Cardiac muscle cell (in vitro differentiated cells and primary cell): ENCODE results near the gene PCDHGC5. TPM values are rescaled to one million over a fixed set of nuclear protein-coding genes. Genes with fewer than 3 reads are reported as not detected.

Experiments used
- DNase-seq, 2 donors: peaks; one replicate each; pipeline versions ENCODE4 v3.0.0 to v3.0.0-alpha.2; 2010 to 2017; ENCODE audit warnings: low read depth in 1 of 2, low spot score in 1 of 2
- H3K27ac ChIP-seq: fragments of 200-600 bp; sonication (generic); 2 replicates; pipeline ENCODE4 v1.5.1; 2016
- H3K27me3 ChIP-seq: fragments of 200-600 bp; sonication (generic); 2 replicates; pipeline ENCODE4 v1.6.0; 2016; ENCODE audit warnings: control low read depth
- H3K36me3 ChIP-seq: fragments of 200-600 bp; sonication (generic); 2 replicates; pipeline ENCODE4 v1.5.1; 2016; ENCODE audit warnings: control low read depth
- H3K4me1 ChIP-seq: fragments of 200-600 bp; sonication (generic); 2 replicates; pipeline ENCODE4 v1.8.1; 2017; ENCODE audit warnings: low read depth, mild to moderate bottlenecking, mixed run types
- H3K4me3 ChIP-seq: fragments of 200-600 bp; sonication (generic); 2 replicates; pipeline ENCODE4 v1.5.1; 2016; ENCODE audit warnings: mild to moderate bottlenecking
- H3K9me3 ChIP-seq: fragments of 200-600 bp; sonication (generic); 2 replicates; pipeline ENCODE4 v1.5.1; 2017; ENCODE audit warnings: low read depth, mild to moderate bottlenecking, control low read depth
- polyA plus RNA-seq: library from polyadenylated mRNA; unstranded; fragments of >200 nt; fragmentation: Nextera tagmentation; extraction: Ambion mirVana; gene quantifications from 2 replicates; pipeline ENCODE4 v1.2.1, GENCODE V29; 2016
- total RNA-seq: library from RNA; depleted of rRNA; stranded (reverse); fragments of >200 nt; gene quantifications from 2 replicates; pipeline ENCODE4 v1.2.3, GENCODE V29; 2016
- TF ChIP-seq, protein P1 (sequence below): IDR thresholded peaks from 2 replicates; pipeline ENCODE4 v1.5.1; 2012; ENCODE audit warnings: low read depth, mild to moderate bottlenecking, low read length

Gene PCDHGC5
- total and polyA plus RNA-seq, 2 experiments from 2014 or later = 2.2 TPM; not detected in 1

DNA sequence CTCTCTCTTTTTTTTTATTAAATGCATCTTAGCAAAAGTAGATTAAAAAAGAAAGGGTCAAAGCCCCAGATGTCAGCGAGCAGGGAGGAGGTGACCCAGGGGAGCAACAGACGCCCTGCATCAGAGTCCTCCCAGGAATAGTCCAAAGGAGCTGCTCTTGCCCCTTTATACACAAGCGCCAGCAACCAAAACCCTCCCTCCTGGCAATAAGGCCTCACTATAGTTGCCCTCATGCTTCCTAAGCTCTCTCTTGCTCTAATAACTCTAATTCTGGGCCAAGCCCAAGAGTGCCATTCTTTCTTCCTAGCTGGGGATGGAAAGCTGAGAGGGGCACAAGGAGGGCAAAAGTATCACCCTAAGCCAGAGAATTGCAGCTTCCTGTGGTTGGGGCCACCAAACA lies 26.3 kb downstream of the PCDHGC5 start:
- Histone ChIP-seq H3K4me3 (no peak overlapping the region), H3K4me1 (peaks cover 3% of the 10 kb centered on the region), H3K27me3 (no peaks in the 10 kb centered on the region), H3K9me3 (no peaks in the 10 kb centered on the region), H3K27ac (peak overlapping the region; percentile 76), H3K36me3 (no peaks in the 10 kb centered on the region)
- DNase-seq = no peak
- TF ChIP-seq, protein P1, sequence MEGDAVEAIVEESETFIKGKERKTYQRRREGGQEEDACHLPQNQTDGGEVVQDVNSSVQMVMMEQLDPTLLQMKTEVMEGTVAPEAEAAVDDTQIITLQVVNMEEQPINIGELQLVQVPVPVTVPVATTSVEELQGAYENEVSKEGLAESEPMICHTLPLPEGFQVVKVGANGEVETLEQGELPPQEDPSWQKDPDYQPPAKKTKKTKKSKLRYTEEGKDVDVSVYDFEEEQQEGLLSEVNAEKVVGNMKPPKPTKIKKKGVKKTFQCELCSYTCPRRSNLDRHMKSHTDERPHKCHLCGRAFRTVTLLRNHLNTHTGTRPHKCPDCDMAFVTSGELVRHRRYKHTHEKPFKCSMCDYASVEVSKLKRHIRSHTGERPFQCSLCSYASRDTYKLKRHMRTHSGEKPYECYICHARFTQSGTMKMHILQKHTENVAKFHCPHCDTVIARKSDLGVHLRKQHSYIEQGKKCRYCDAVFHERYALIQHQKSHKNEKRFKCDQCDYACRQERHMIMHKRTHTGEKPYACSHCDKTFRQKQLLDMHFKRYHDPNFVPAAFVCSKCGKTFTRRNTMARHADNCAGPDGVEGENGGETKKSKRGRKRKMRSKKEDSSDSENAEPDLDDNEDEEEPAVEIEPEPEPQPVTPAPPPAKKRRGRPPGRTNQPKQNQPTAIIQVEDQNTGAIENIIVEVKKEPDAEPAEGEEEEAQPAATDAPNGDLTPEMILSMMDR = no peak

DNA sequence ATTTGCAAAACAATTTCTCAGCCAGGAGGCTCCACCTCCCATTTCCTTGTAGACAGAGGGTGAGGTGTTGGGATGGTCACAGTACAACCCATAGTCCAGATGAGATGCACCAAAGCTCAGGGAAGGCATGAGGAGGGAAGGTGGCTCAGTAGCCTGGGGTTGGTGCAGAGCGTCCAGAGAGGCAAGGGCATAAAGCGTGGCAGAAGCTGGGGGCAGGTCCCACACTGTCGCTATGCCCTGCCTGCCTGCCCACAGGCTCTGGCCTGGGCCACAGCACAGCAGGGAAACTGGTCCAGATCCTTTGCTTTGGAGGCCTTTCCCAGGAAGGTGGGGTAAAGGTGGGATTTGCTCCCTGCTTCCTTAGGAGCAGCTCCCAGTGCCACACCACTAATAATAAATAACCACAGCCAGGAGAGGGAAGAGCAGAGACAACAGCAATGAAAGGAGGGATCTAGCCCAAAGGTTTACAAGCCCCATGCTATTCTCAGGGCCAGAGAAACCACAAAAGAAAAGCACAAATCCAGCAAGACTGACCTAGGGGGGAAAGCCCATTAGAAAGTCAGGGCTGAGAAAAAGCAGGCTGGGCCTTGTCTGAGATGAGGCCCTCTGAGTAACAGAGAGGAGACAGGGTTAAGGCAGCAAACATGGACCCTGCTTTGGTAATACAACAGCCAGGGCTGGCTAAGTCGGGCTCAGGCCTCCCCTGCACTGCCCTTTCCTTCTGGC lies 27.2 kb downstream of the PCDHGC5 start:
- Histone ChIP-seq H3K27ac (no peak overlapping the region), H3K9me3 (no peaks in the 10 kb centered on the region), H3K4me1 (peaks cover 3% of the 10 kb centered on the region), H3K36me3 (no peaks in the 10 kb centered on the region), H3K4me3 (no peak overlapping the region), H3K27me3 (no peaks in the 10 kb centered on the region)
- no peak for DNase-seq
- TF ChIP-seq, protein P1 = no peak

DNA sequence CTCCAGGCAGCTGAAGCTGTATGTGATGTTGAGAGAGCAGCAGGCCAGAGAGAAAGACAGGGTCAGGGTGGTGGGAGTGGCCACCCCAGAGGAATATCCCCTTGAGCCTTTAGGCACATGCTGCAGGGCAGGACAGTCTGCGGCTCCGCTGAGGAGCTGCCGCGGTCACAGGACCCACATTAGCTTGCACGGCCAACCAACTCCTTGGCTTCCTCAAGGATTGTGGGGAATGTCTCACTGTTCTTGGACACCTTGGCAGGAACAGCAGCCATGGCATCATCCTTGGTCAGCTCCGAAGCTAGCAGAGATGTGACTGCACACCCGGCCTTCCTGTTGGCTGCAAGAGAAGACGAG lies 27.8 kb downstream of the PCDHGC5 start:
- peaks cover 3% of the 10 kb centered on the region for H3K4me1 ChIP-seq
- no peak overlapping the region for H3K4me3 ChIP-seq
- H3K27ac ChIP-seq = no peak overlapping the region
- TF ChIP-seq, protein P1 = no peak
- DNase-seq = no peak
- no peaks in the 10 kb centered on the region for H3K9me3 ChIP-seq
- H3K27me3 ChIP-seq = no peaks in the 10 kb centered on the region
- H3K36me3 ChIP-seq = no peaks in the 10 kb centered on the region

DNA sequence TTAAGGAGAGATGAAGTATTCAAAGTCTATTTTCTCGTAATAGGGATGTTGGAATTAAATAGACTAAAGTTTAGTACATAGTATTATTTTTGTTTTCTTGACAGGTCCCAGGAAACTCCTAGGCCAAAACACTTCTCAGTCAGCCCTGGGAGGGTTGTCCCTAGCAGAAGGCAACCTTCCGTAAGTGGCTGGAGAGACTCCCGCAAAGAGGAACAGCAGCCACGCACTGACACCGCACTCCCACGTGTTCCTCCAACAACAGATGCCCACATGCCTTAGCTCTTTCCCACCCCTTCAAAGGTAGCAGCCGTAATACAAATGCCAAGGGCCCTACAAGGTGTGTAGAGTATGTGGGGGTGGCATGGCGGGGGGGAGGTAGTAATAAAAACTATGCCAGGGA lies 28.4 kb downstream of the PCDHGC5 start:
- H3K4me3 ChIP-seq = no peak overlapping the region
- TF ChIP-seq, protein P1 = no peak
- H3K36me3 ChIP-seq = no peaks in the 10 kb centered on the region
- DNase-seq = no peak
- peaks cover 3% of the 10 kb centered on the region for H3K4me1 ChIP-seq
- no peaks in the 10 kb centered on the region for H3K9me3 ChIP-seq
- H3K27me3 ChIP-seq = no peaks in the 10 kb centered on the region
- no peak overlapping the region for H3K27ac ChIP-seq

DNA sequence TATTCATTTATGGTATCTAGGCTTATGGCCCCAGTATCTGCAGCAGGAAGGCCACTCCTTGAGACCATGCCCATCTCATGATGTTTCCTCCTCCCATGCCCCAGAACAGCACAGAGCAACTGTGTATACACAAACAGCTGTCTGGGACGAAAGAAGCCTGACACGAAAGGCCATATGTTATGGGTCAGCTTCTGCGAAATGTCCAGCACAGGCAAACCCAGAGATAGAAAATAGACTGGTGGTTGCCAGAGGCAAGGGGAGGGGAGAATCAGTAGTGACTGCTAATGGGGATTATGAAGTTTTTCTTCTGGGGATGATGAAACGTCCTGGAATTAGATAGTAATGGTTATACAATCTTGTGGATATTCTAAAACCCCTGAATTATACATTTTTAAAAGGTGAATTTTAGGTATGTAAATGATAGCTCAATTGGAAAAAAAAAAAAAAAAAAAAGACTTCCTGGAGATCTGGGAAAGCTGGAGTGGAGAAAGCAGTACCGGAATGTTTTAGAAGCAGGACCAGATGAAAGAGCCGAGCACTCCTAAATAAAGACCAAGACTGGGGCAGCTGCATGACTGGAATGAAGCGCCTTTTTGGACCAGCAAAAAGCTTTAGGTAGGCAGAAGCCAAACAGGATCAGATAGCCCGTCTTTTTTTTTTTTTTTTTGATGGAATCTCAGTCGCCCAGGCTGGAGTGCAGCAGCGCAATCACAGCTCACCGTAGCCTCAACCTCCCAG lies 29.2 kb downstream of the PCDHGC5 start:
- TF ChIP-seq, protein P1 = no peak
- Histone ChIP-seq H3K27me3 (no peaks in the 10 kb centered on the region), H3K4me3 (no peak overlapping the region), H3K27ac (no peak overlapping the region), H3K9me3 (no peaks in the 10 kb centered on the region), H3K4me1 (peaks cover 3% of the 10 kb centered on the region), H3K36me3 (no peaks in the 10 kb centered on the region)
- peak in 1 of 2 donors; percentile 57 for DNase-seq
